Measurements from ENCODE around the gene CEACAM18. TPM values are rescaled to one million over a fixed set of nuclear protein-coding genes. Genes with fewer than 3 reads are reported as not detected.
"Not testable (repeated sequence)": the region's sequence is repeated elsewhere in the genome, so short reads cannot be mapped to it uniquely, and the experiment has no call there.

The CEACAM18 gene
- total RNA-seq, 1 donor from 2014 or later = not detected

GRCh38 chr19:51458899-51459505 lies 19.3 kb upstream of the CEACAM18 start:
- intact Hi-C loops (cut with DNase I) = no loop called here
- no peak for ATAC-seq (ENCODE audit: poor library complexity)
- no peak for DNase-seq

- intact Hi-C loops (cut with DNase I) = no loop called here
- DNase-seq (no peak), ATAC-seq (ENCODE audit: poor library complexity) (no peak)
These were observed 18.0 kb upstream of the CEACAM18 start for GRCh38 chr19:51460164-51460992.

GRCh38 chr19:51461723-51462161 lies 16.6 kb upstream of the CEACAM18 start:
- intact Hi-C loops (cut with DNase I) = no loop called here
- DNase-seq (no peak), ATAC-seq (ENCODE audit: poor library complexity) (peak; percentile 45)

GRCh38 chr19:51462276-51462675 lies 16.1 kb upstream of the CEACAM18 start:
- intact Hi-C loops (cut with DNase I) = no loop called here
- no peak for DNase-seq
- ATAC-seq (ENCODE audit: poor library complexity) = no peak

- intact Hi-C loops (cut with DNase I) = no loop called here
- DNase-seq = no peak
- ATAC-seq (ENCODE audit: poor library complexity) = no peak
These were observed 15.7 kb upstream of the CEACAM18 start for GRCh38 chr19:51462681-51463080.

GRCh38 chr19:51463976-51464581 lies 14.3 kb upstream of the CEACAM18 start:
- ATAC-seq (ENCODE audit: poor library complexity); intact Hi-C loops (cut with DNase I); DNase-seq: not testable (repeated sequence)

GRCh38 chr19:51466723-51467122 lies 11.6 kb upstream of the CEACAM18 start:
- intact Hi-C loops (cut with DNase I) = loop anchor here (5.0 kb wide), 1 partner anchor 201 kb away; no protein-coding TSS in a partner anchor
- no peak for DNase-seq
- no peak for ATAC-seq (ENCODE audit: poor library complexity)

- ATAC-seq (ENCODE audit: poor library complexity) (no peak), DNase-seq (no peak)
- intact Hi-C loops (cut with DNase I) = loop anchor here (5.0 kb wide), 1 partner anchor 199 kb away; no protein-coding TSS in a partner anchor
These were observed 10.3 kb upstream of the CEACAM18 start for GRCh38 chr19:51467864-51468544.

GRCh38 chr19:51468545-51468920 lies 9.8 kb upstream of the CEACAM18 start:
- intact Hi-C loops (cut with DNase I) = loop anchor here (5.0 kb wide), 1 partner anchor 199 kb away; no protein-coding TSS in a partner anchor
- ATAC-seq (ENCODE audit: poor library complexity) (no peak), DNase-seq (no peak)

GRCh38 chr19:51469162-51469561 lies 9.2 kb upstream of the CEACAM18 start:
- DNase-seq (no peak), ATAC-seq (ENCODE audit: poor library complexity) (no peak)
- intact Hi-C loops (cut with DNase I) = loop anchor here (5.0 kb wide), 1 partner anchor 198 kb away; no protein-coding TSS in a partner anchor

GRCh38 chr19:51469629-51470028 lies 8.7 kb upstream of the CEACAM18 start:
- ATAC-seq (ENCODE audit: poor library complexity) (no peak), DNase-seq (no peak)
- intact Hi-C loops (cut with DNase I) = loop anchor here (5.0 to 10.0 kb wide), 3 partner anchors 183 to 315 kb away; no protein-coding TSS in a partner anchor

GRCh38 chr19:51470966-51471365 lies 7.4 kb upstream of the CEACAM18 start:
- no peak for ATAC-seq (ENCODE audit: poor library complexity)
- intact Hi-C loops (cut with DNase I) = loop anchor here (5.0 to 10.0 kb wide), 2 partner anchors 181 to 314 kb away; no protein-coding TSS in a partner anchor
- no peak for DNase-seq

- ATAC-seq (ENCODE audit: poor library complexity) (no peak), DNase-seq (no peak)
- intact Hi-C loops (cut with DNase I) = loop anchor here (5.0 to 10.0 kb wide), 2 partner anchors 181 to 313 kb away; no protein-coding TSS in a partner anchor
These were observed 6.8 kb upstream of the CEACAM18 start for GRCh38 chr19:51471527-51471926.

GRCh38 chr19:51472607-51473006 lies 5.7 kb upstream of the CEACAM18 start:
- no peak for DNase-seq
- ATAC-seq (ENCODE audit: poor library complexity) = no peak
- intact Hi-C loops (cut with DNase I) = loop anchor here (5.0 to 10.0 kb wide), 2 partner anchors 180 to 312 kb away; no protein-coding TSS in a partner anchor

GRCh38 chr19:51473009-51473707 lies 5.2 kb upstream of the CEACAM18 start:
- DNase-seq (peak; percentile 74), ATAC-seq (ENCODE audit: poor library complexity) (peak; percentile 79)
- intact Hi-C loops (cut with DNase I) = loop anchor here (5.0 to 10.0 kb wide), 2 partner anchors 179 to 312 kb away; no protein-coding TSS in a partner anchor

GRCh38 chr19:51476164-51476563 lies 2.2 kb upstream of the CEACAM18 start:
- no peak for DNase-seq
- intact Hi-C loops (cut with DNase I) = loop anchor here (10.0 kb wide), 1 partner anchor 309 kb away; no protein-coding TSS in a partner anchor
- ATAC-seq (ENCODE audit: poor library complexity) = no peak

- ATAC-seq (ENCODE audit: poor library complexity) = no peak
- intact Hi-C loops (cut with DNase I) = loop anchor here (10.0 kb wide), 1 partner anchor 307 kb away; no protein-coding TSS in a partner anchor
- DNase-seq = no peak
These were observed 995 bp upstream of the CEACAM18 start for GRCh38 chr19:51477344-51477743.

Measured in Right ventricle myocardium superior (tissue), 1 donor.